ENCODE data around the gene ATP8B4.

- TF ChIP-seq CTCF (IDR thresholded peaks at IDR 0.05) (no peak), POLR2A (IDR thresholded peaks at IDR 0.05) (no peak)
Observed at GRCh38 chr15:49934487-49934886, 184.5 kb downstream of the ATP8B4 start.
